Type B pancreatic cell (in vitro differentiated cells): Measurements from ENCODE around the gene ZNF135. TPM values are rescaled to one million over a fixed set of nuclear protein-coding genes. Genes with fewer than 3 reads are reported as not detected.
A peak's percentile ranks its signal among the peaks of the same experiment; 100 is the strongest.

Experiments used
- DNase-seq: peaks from one replicate; pipeline ENCODE4 v3.0.0; 2021; ENCODE audit warnings: mixed read lengths; ENCODE audit not compliant: unreplicated experiment; ENCODE audit errors: extremely low spot score
- H3K27ac Mint-ChIP-seq: 2 replicates; pipeline ENCODE4 v1.8.0; 2021; ENCODE audit warnings: mild to moderate bottlenecking, mixed read lengths
- H3K27me3 Mint-ChIP-seq: 2 replicates; pipeline ENCODE4 v1.8.0; 2021; ENCODE audit warnings: mixed read lengths
- H3K36me3 Mint-ChIP-seq: 2 replicates; pipeline ENCODE4 v1.8.0; 2021; ENCODE audit warnings: mixed read lengths
- H3K4me1 Mint-ChIP-seq: one replicate; pipeline ENCODE4 v1.8.0; 2021; ENCODE audit warnings: mixed read lengths; ENCODE audit not compliant: unreplicated experiment
- H3K4me3 Mint-ChIP-seq: 2 replicates; pipeline ENCODE4 v1.8.0; 2021; ENCODE audit warnings: mild to moderate bottlenecking, mixed read lengths
- H3K9me3 Mint-ChIP-seq: 2 replicates; pipeline ENCODE4 v1.8.0; 2021; ENCODE audit warnings: mixed read lengths
- CTCF ChIP-seq: fragments of 200-600 bp; sonication (generic); conservative IDR thresholded peaks from 2 replicates; pipeline ENCODE4 v1.5.0; 2021; ENCODE audit warnings: antibody characterized with exemption, mild to moderate bottlenecking
- total RNA-seq: library from RNA; stranded (reverse); gene quantifications from 2 replicates; pipeline ENCODE4 v1.2.1, GENCODE V29; 2021; ENCODE audit warnings: low replicate concordance

Gene ZNF135
- total RNA-seq, 1 donor from 2014 or later = 12.0 TPM

GRCh38 chr19:58047672-58048071 lies 11.4 kb upstream of the ZNF135 start:
- no peaks in the 10 kb centered on the region for H3K27me3 Mint-ChIP-seq
- no peak overlapping the region for H3K4me3 Mint-ChIP-seq
- H3K9me3 Mint-ChIP-seq = peaks cover 10% of the 10 kb centered on the region
- no peaks in the 10 kb centered on the region for H3K4me1 Mint-ChIP-seq
- H3K36me3 Mint-ChIP-seq = no peaks in the 10 kb centered on the region
- no peak for DNase-seq
- H3K27ac Mint-ChIP-seq = no peak overlapping the region
- no peak for TF ChIP-seq CTCF

- Mint-ChIP-seq H3K4me3 (no peak overlapping the region), H3K27ac (no peak overlapping the region), H3K4me1 (no peaks in the 10 kb centered on the region), H3K9me3 (peaks cover 4% of the 10 kb centered on the region), H3K36me3 (no peaks in the 10 kb centered on the region), H3K27me3 (no peaks in the 10 kb centered on the region)
- TF ChIP-seq CTCF = no peak
- no peak for DNase-seq
Observed at GRCh38 chr19:58052256-58052655, 6.8 kb upstream of the ZNF135 start.

- H3K4me3 Mint-ChIP-seq = no peak overlapping the region
- H3K27ac Mint-ChIP-seq = no peak overlapping the region
- TF ChIP-seq CTCF = no peak
- peaks cover 7% of the 10 kb centered on the region for H3K9me3 Mint-ChIP-seq
- no peaks in the 10 kb centered on the region for H3K27me3 Mint-ChIP-seq
- H3K4me1 Mint-ChIP-seq = peaks cover 3% of the 10 kb centered on the region
- no peak for DNase-seq
- H3K36me3 Mint-ChIP-seq = peaks cover 3% of the 10 kb centered on the region
Observed at GRCh38 chr19:58053480-58054156, 5.5 kb upstream of the ZNF135 start.

GRCh38 chr19:58054901-58055874 lies 3.9 kb upstream of the ZNF135 start:
- no peak for DNase-seq
- no peak overlapping the region for H3K27ac Mint-ChIP-seq
- H3K4me1 Mint-ChIP-seq = peaks cover 7% of the 10 kb centered on the region
- H3K36me3 Mint-ChIP-seq = peaks cover 7% of the 10 kb centered on the region
- H3K4me3 Mint-ChIP-seq = peak overlapping the region; percentile 45
- no peak for TF ChIP-seq CTCF
- no peaks in the 10 kb centered on the region for H3K27me3 Mint-ChIP-seq
- peaks cover 7% of the 10 kb centered on the region for H3K9me3 Mint-ChIP-seq

GRCh38 chr19:58056261-58056660 lies 2.8 kb upstream of the ZNF135 start:
- H3K36me3 Mint-ChIP-seq = peaks cover 9% of the 10 kb centered on the region
- DNase-seq = no peak
- no peaks in the 10 kb centered on the region for H3K27me3 Mint-ChIP-seq
- no peak for TF ChIP-seq CTCF
- H3K9me3 Mint-ChIP-seq = peaks cover 7% of the 10 kb centered on the region
- H3K4me1 Mint-ChIP-seq = peaks cover 7% of the 10 kb centered on the region
- no peak overlapping the region for H3K4me3 Mint-ChIP-seq
- no peak overlapping the region for H3K27ac Mint-ChIP-seq
